H9 (cell line): ENCODE data around the gene SLC38A11. TPM values are rescaled to one million over a fixed set of nuclear protein-coding genes. Genes with fewer than 3 reads are reported as not detected.

ENCODE experiments used
- DNase-seq: peaks from one replicate; pipeline ENCODE4 v3.0.0-alpha.2; 2017
- H2AFZ ChIP-seq: one replicate; pipeline ENCODE4 v1.6.1; 2013; ENCODE audit warnings: mild to moderate bottlenecking, low read length, control low read depth, moderate library complexity
- H2AK5ac ChIP-seq: 2 replicates; pipeline ENCODE4 v1.6.1; 2013; ENCODE audit warnings: low read length, control low read depth, mixed read lengths; ENCODE audit not compliant: insufficient read length
- H2BK120ac ChIP-seq: one replicate; pipeline ENCODE4 v1.6.1; 2013; ENCODE audit warnings: low read depth, mild to moderate bottlenecking, low read length, control low read depth, inconsistent platforms; ENCODE audit not compliant: poor library complexity, severe bottlenecking
- H2BK12ac ChIP-seq: 2 replicates; pipeline ENCODE4 v1.6.1; 2013; ENCODE audit warnings: low read length, control low read depth, mixed read lengths, low read depth; ENCODE audit not compliant: insufficient read length
- H2BK15ac ChIP-seq: 2 replicates; pipeline ENCODE4 v1.6.1; 2013; ENCODE audit warnings: low read depth, low read length, control low read depth
- H2BK20ac ChIP-seq: one replicate; pipeline ENCODE4 v1.6.1; 2013; ENCODE audit warnings: low read depth, mild to moderate bottlenecking, low read length, control low read depth, inconsistent platforms; ENCODE audit not compliant: poor library complexity, severe bottlenecking
- H2BK5ac ChIP-seq: 2 replicates; pipeline ENCODE4 v1.6.1; 2013; ENCODE audit warnings: low read length, control low read depth, mixed read lengths; ENCODE audit not compliant: insufficient read length
- H3K14ac ChIP-seq: 2 replicates; pipeline ENCODE4 v1.6.1; 2013; ENCODE audit warnings: low read length, control low read depth; ENCODE audit not compliant: insufficient read depth
- H3K18ac ChIP-seq: 2 replicates; pipeline ENCODE4 v1.6.1; 2013; ENCODE audit warnings: low read depth, mild to moderate bottlenecking, mixed read lengths, low read length, control low read depth; ENCODE audit not compliant: insufficient read length
- H3K23ac ChIP-seq: 2 replicates; pipeline ENCODE4 v1.6.1; 2013; ENCODE audit warnings: low read length, control low read depth, mixed read lengths, low read depth; ENCODE audit not compliant: insufficient read length
- H3K23me2 ChIP-seq: 2 replicates; pipeline ENCODE4 v1.6.1; 2013; ENCODE audit warnings: low read depth, mild to moderate bottlenecking, mixed read lengths, low read length, control low read depth; ENCODE audit not compliant: insufficient read length, poor library complexity, severe bottlenecking
- H3K27ac ChIP-seq: 2 replicates; pipeline ENCODE4 v1.5.1; 2013; ENCODE audit warnings: low read length, control low read depth, mixed read lengths, low read depth; ENCODE audit not compliant: insufficient read length
- H3K27me3 ChIP-seq: 2 replicates; pipeline ENCODE4 v1.6.1; 2013; ENCODE audit warnings: low read length, control low read depth, inconsistent platforms; ENCODE audit not compliant: insufficient read depth
- H3K4ac ChIP-seq: 2 replicates; pipeline ENCODE4 v1.6.1; 2013; ENCODE audit warnings: low read depth, mild to moderate bottlenecking, control low read depth, inconsistent platforms, low read length, moderate library complexity
- H3K4me1 ChIP-seq: 2 replicates; pipeline ENCODE4 v1.6.1; 2013; ENCODE audit warnings: low read length, control low read depth, inconsistent platforms; ENCODE audit not compliant: insufficient read depth
- H3K4me2 ChIP-seq: 2 replicates; pipeline ENCODE4 v1.6.1; 2013; ENCODE audit warnings: low read length, control low read depth, mixed read lengths; ENCODE audit not compliant: insufficient read length, insufficient read depth
- H3K56ac ChIP-seq: 2 replicates; pipeline ENCODE4 v1.6.1; 2013; ENCODE audit warnings: low read depth, mild to moderate bottlenecking, mixed read lengths, low read length, control low read depth; ENCODE audit not compliant: insufficient read length
- H3K79me1 ChIP-seq: 2 replicates; pipeline ENCODE4 v1.6.1; 2013; ENCODE audit warnings: low read depth, mild to moderate bottlenecking, moderate library complexity, low read length, control low read depth, inconsistent platforms; ENCODE audit not compliant: insufficient read depth, poor library complexity, severe bottlenecking
- H3K79me2 ChIP-seq: 2 replicates; pipeline ENCODE4 v1.6.1; 2013; ENCODE audit warnings: low read length, control low read depth, inconsistent platforms; ENCODE audit not compliant: insufficient read depth
- H3K9ac ChIP-seq: 2 replicates; pipeline ENCODE4 v1.6.1; 2013; ENCODE audit warnings: low read length, control low read depth, mixed read lengths; ENCODE audit not compliant: insufficient read length; ENCODE audit errors: extremely low read depth
- H3K9me3 ChIP-seq: one replicate; pipeline ENCODE4 v1.6.1; 2013; ENCODE audit warnings: low read depth, low read length, inconsistent platforms; ENCODE audit not compliant: control insufficient read depth
- H3T11ph ChIP-seq: one replicate; pipeline ENCODE4 v1.6.1; 2013; ENCODE audit warnings: mild to moderate bottlenecking, low read length, control low read depth, inconsistent platforms
- H4K20me1 ChIP-seq: one replicate; pipeline ENCODE4 v1.6.1; 2013; ENCODE audit not compliant: control insufficient read depth, insufficient read length, insufficient read depth
- H4K5ac ChIP-seq: 2 replicates; pipeline ENCODE4 v1.6.1; 2013; ENCODE audit warnings: low read depth, mild to moderate bottlenecking, mixed read lengths, low read length, control low read depth; ENCODE audit not compliant: insufficient read length
- H4K8ac ChIP-seq: replicated peaks from 2 replicates; pipeline ENCODE4 v1.6.1; 2013; ENCODE audit warnings: low read length, control low read depth, mixed read lengths, low read depth; ENCODE audit not compliant: insufficient read length
- H4K91ac ChIP-seq: 2 replicates; pipeline ENCODE4 v1.6.1; 2013; ENCODE audit warnings: low read depth, mild to moderate bottlenecking, moderate library complexity, mixed read lengths, low read length, control low read depth; ENCODE audit not compliant: insufficient read length
- H3K27ac Mint-ChIP-seq, 3 experiments: 2 replicates in 2 of 3; 3 replicates in 1 of 3; pipeline ENCODE4 v1.8.0; 2020 to 2021; ENCODE audit warnings: mixed read lengths in 3 of 3, mild to moderate bottlenecking in 1 of 3, moderate library complexity in 1 of 3
- H3K27me3 Mint-ChIP-seq: 2 replicates; pipeline ENCODE4 v1.8.0; 2021; ENCODE audit warnings: low read depth, mild to moderate bottlenecking, moderate library complexity, mixed read lengths
- H3K36me3 Mint-ChIP-seq, 3 experiments: 2 replicates in 2 of 3; 3 replicates in 1 of 3; pipeline ENCODE4 v1.8.0; 2020 to 2021; ENCODE audit warnings: low read depth in 3 of 3, mixed read lengths in 3 of 3; ENCODE audit not compliant: insufficient read depth in 1 of 3
- H3K4me1 Mint-ChIP-seq, 2 experiments: 2 replicates each; pipeline ENCODE4 v1.8.0; 2020; ENCODE audit warnings: mixed read lengths in 2 of 2
- H3K4me3 Mint-ChIP-seq, 2 experiments: 2 replicates in 1 of 2; 3 replicates in 1 of 2; pipeline ENCODE4 v1.8.0; 2020 to 2021; ENCODE audit warnings: mild to moderate bottlenecking in 2 of 2, mixed read lengths in 2 of 2, moderate library complexity in 1 of 2
- H3K9me3 Mint-ChIP-seq, 2 experiments: 2 replicates in 1 of 2; 3 replicates in 1 of 2; pipeline ENCODE4 v1.8.0; 2020; ENCODE audit warnings: mild to moderate bottlenecking in 2 of 2, mixed read lengths in 2 of 2, moderate library complexity in 1 of 2
- CTCF ChIP-seq: fragments of 200-600 bp; sonication (generic); conservative IDR thresholded peaks from 3 replicates; pipeline ENCODE4 v1.8.0; 2021; ENCODE audit warnings: antibody characterized with exemption, mild to moderate bottlenecking
- WGBS: extraction: QIAGEN DNeasy Blood & Tissue Kit; methylation state at CpG from one replicate; pipeline ENCODE4 v1.1.7; 2013; ENCODE audit warnings: missing lambda C conversion rate, low lambda C conversion rate, mixed read lengths; ENCODE audit not compliant: insufficient read length; ENCODE audit errors: extremely low coverage; 5-methylcytosine and 5-hydroxymethylcytosine counted together
- total RNA-seq: library from RNA; stranded (reverse); gene quantifications from 2 replicates; pipeline ENCODE4 v1.2.1, GENCODE V29; 2021

Gene SLC38A11
- total RNA-seq, 1 experiment from 2014 or later: not detected

GRCh38 chr2:164915566-164915965 lies 39.8 kb downstream of the SLC38A11 start:
- Histone ChIP-seq H4K91ac (no peak overlapping the region), H2BK12ac (no peak overlapping the region), H3K27me3 (no peaks in the 10 kb centered on the region), H3K9ac (no peak overlapping the region), H2AFZ (no peak overlapping the region), H2BK5ac (no peak overlapping the region), H3K9me3 (no peaks in the 10 kb centered on the region), H4K8ac (no peak overlapping the region), H2BK120ac (no peak overlapping the region), H3K79me1 (no peaks in the 10 kb centered on the region), H3K4ac (no peak overlapping the region), H2BK20ac (no peak overlapping the region), H4K5ac (no peak overlapping the region), H3K23me2 (no peaks in the 10 kb centered on the region), H3K27ac (no peak overlapping the region), H2AK5ac (no peak overlapping the region), H3K4me2 (no peak overlapping the region), H2BK15ac (no peak overlapping the region), H3K56ac (no peak overlapping the region), H3K18ac (no peak overlapping the region), H3K4me1 (peaks cover 5% of the 10 kb centered on the region; the same call in 1 of the 2 replicates), H3T11ph (no peak overlapping the region), H4K20me1 (no peaks in the 10 kb centered on the region), H3K23ac (no peak overlapping the region), H3K79me2 (no peaks in the 10 kb centered on the region), H3K14ac (no peak overlapping the region)
- Mint-ChIP-seq H3K36me3 (no peaks in the 10 kb centered on the region), H3K27ac (no peak overlapping the region), H3K9me3 (no peaks in the 10 kb centered on the region), H3K4me3 (no peak overlapping the region), H3K27me3 (no peaks in the 10 kb centered on the region), H3K4me1 (peaks cover 35 to 37% of the 10 kb centered on the region in 2 experiments)
- DNase-seq: no peak
- no CpG with 5 or more reads among the region's 4 CpGs for WGBS
- TF ChIP-seq CTCF: no peak
